Endothelial cell of umbilical vein (primary cell): ENCODE results near the gene BEND5. TPM values are rescaled to one million over a fixed set of nuclear protein-coding genes. Genes with fewer than 3 reads are reported as not detected.

Experiments
- BruUV-seq: library from RNA; stranded (reverse); fragments of 400-500 nt; replicated peaks from 2 replicates; lab custom pipeline; 2021; lab: Mats Ljungman, UMichigan
- CTCF ChIA-PET: fragments of 300-600, 350-600 bp; sonication (Branson Sonifier 250); formaldehyde crosslinking; loops from one replicate; lab custom pipeline; 2021; ENCODE audit warnings: antibody characterized with exemption, inconsistent platforms; lab: Charles Lee
- POLR2A ChIA-PET: fragments of 300-600, 350-600 bp; sonication (Branson Sonifier 250); formaldehyde crosslinking; loops from one replicate; lab custom pipeline; 2021; ENCODE audit warnings: antibody characterized with exemption, inconsistent platforms; lab: Charles Lee
- DNase-seq: peaks from one replicate; pipeline ENCODE4 v3.0.0-alpha.2; 2011; ENCODE audit warnings: low read depth, low spot score
- FAIRE-seq: peaks from 2 replicates; lab custom pipeline; 2011; peaks lifted over from hg19 to GRCh38; lab: Jason Lieb, UNC
- H2AFZ ChIP-seq: 2 replicates; pipeline ENCODE4 v1.6.0; 2012; ENCODE audit warnings: low read depth, low read length, control low read depth, inconsistent platforms
- H3K27ac ChIP-seq: 2 replicates; pipeline ENCODE4 v1.5.1; 2011; ENCODE audit warnings: low read depth, mild to moderate bottlenecking, control low read depth, low read length, moderate library complexity; ENCODE audit not compliant: insufficient read depth
- H3K27me3 ChIP-seq, 2 experiments: 2 replicates each; pipeline versions ENCODE4 v1.6.0 to v1.6.1; 2011; ENCODE audit warnings: low read length in 2 of 2, mixed read lengths in 1 of 2; ENCODE audit not compliant: control insufficient read depth in 2 of 2, insufficient read depth in 2 of 2
- H3K36me3 ChIP-seq, 2 experiments: 2 replicates in 1 of 2; 3 replicates in 1 of 2; pipeline ENCODE4 v1.5.1; 2011; ENCODE audit warnings: low read length in 2 of 2, mild to moderate bottlenecking in 1 of 2, moderate library complexity in 1 of 2; ENCODE audit not compliant: control insufficient read depth in 2 of 2, insufficient read depth in 2 of 2; ENCODE audit errors: extremely low read depth in 1 of 2
- H3K4me1 ChIP-seq: 3 replicates; pipeline ENCODE4 v1.5.1; 2011; ENCODE audit warnings: mild to moderate bottlenecking, low read length; ENCODE audit not compliant: control insufficient read depth, insufficient read depth; ENCODE audit errors: extremely low read depth
- H3K4me2 ChIP-seq: 2 replicates; pipeline ENCODE4 v1.6.1; 2011; ENCODE audit warnings: low read length, control low read depth, mixed read lengths; ENCODE audit not compliant: insufficient read depth
- H3K4me3 ChIP-seq, 3 experiments: fragments of 200-600 bp in 1 of 3; sonication (generic), shearing (Covaris generic) in 1 of 3; replicated peaks in 1 of 3; 2 replicates each; pipeline ENCODE4 v1.5.1; 2011 to 2016; ENCODE audit warnings: control low read depth in 3 of 3, low read length in 3 of 3, mild to moderate bottlenecking in 2 of 3, inconsistent platforms in 1 of 3, low read depth in 1 of 3, moderate library complexity in 1 of 3; ENCODE audit not compliant: insufficient read depth in 1 of 3
- H3K79me2 ChIP-seq: 2 replicates; pipeline ENCODE4 v1.6.0; 2012; ENCODE audit warnings: low read length, inconsistent platforms; ENCODE audit not compliant: control insufficient read depth, insufficient read depth
- H3K9ac ChIP-seq: replicated peaks from 2 replicates; pipeline ENCODE3; 2011; ENCODE audit warnings: low read length, control low read depth; ENCODE audit not compliant: insufficient read depth; ENCODE audit errors: extremely low read depth
- H3K9me1 ChIP-seq: replicated peaks from 3 replicates; pipeline ENCODE4 v1.6.0; 2011; ENCODE audit warnings: mild to moderate bottlenecking, low read length; ENCODE audit not compliant: control insufficient read depth, insufficient read depth; ENCODE audit errors: extremely low read depth
- H3K9me3 ChIP-seq: replicated peaks from 2 replicates; pipeline ENCODE4 v1.5.1; 2012; ENCODE audit warnings: low read length, inconsistent platforms; ENCODE audit not compliant: control insufficient read depth, insufficient read depth
- H4K20me1 ChIP-seq: replicated peaks from 2 replicates; pipeline ENCODE3; 2011; ENCODE audit warnings: mild to moderate bottlenecking, low read length; ENCODE audit not compliant: control insufficient read depth, insufficient read depth; ENCODE audit errors: extremely low read depth
- EZH2 ChIP-seq: IDR thresholded peaks from 2 replicates; pipeline ENCODE4 v1.6.1; 2012; ENCODE audit warnings: borderline replicate concordance, low read depth, mild to moderate bottlenecking, moderate library complexity, low read length, inconsistent platforms; ENCODE audit not compliant: severe bottlenecking
- FOS ChIP-seq: IDR thresholded peaks from 2 replicates; pipeline ENCODE4 v1.6.1; 2011; ENCODE audit warnings: mild to moderate bottlenecking, low read length, moderate library complexity, borderline replicate concordance; ENCODE audit not compliant: insufficient read depth
- GATA2 ChIP-seq: IDR thresholded peaks from 2 replicates; pipeline ENCODE4 v1.7.0; 2011; ENCODE audit warnings: low read depth, mild to moderate bottlenecking, moderate library complexity, mixed read lengths, low read length; ENCODE audit not compliant: insufficient read length, insufficient read depth
- JUN ChIP-seq: IDR thresholded peaks from 2 replicates; pipeline ENCODE4 v1.6.1; 2011; ENCODE audit warnings: borderline replicate concordance, low read depth; ENCODE audit not compliant: insufficient read length, insufficient read depth
- MYC ChIP-seq: IDR thresholded peaks from one replicate; pipeline ENCODE4 v1.6.1; 2011; ENCODE audit warnings: mild to moderate bottlenecking, low read depth, low read length
- POLR2A ChIP-seq: IDR thresholded peaks from 2 replicates; pipeline ENCODE4 v1.6.1; 2012; ENCODE audit warnings: low read depth, mild to moderate bottlenecking, control low read depth, low read length
- POLR2AphosphoS5 ChIP-seq: IDR thresholded peaks from 2 replicates; pipeline ENCODE4 v1.6.1; 2012; ENCODE audit warnings: low read depth, mild to moderate bottlenecking, control low read depth, low read length, moderate library complexity; ENCODE audit not compliant: insufficient read depth
- dilution Hi-C: fragments of 300-500 bp; cut with MboI; formaldehyde crosslinking; loops from one replicate; pipeline ENCODE4 v1.15.0; 2019; ENCODE audit warnings: low sequenced_read_pairs; ENCODE audit not compliant: extremely low pct_ligation_motif_present
- intact Hi-C: fragments of 100-400 bp; cut with micrococcal nuclease; formaldehyde crosslinking; loops from one replicate; pipeline ENCODE4 v1.10.0; 2022
- polyA plus RNA-seq, 4 experiments: library from polyadenylated mRNA; depleted of rRNA in 3 of 4; stranded (reverse) in 3 of 4; unstranded in 1 of 4; fragments of >200 nt; gene quantifications; 2 replicates each; pipeline versions ENCODE4 v1.2.1 to v1.2.3, GENCODE V29; 2011 to 2012; ENCODE audit warnings: missing spikeins in 1 of 4
- total RNA-seq: library from RNA; stranded (reverse); gene quantifications from 2 replicates; pipeline ENCODE4 v1.2.3, GENCODE V29; 2021
- TF ChIP-seq, protein P1 (sequence below): IDR thresholded peaks from 2 replicates; pipeline ENCODE4 v1.6.1; 2011; ENCODE audit not compliant: insufficient read depth, insufficient read length
- TF ChIP-seq, protein P2 (sequence below), 2 donors: IDR thresholded peaks; 1 replicate in 1 of 2; 2 replicates in 1 of 2; pipeline ENCODE4 v1.5.1; 2011; ENCODE audit warnings: low read length in 2 of 2, mild to moderate bottlenecking in 2 of 2, moderate library complexity in 2 of 2, control low read depth in 1 of 2, inconsistent platforms in 1 of 2, low read depth in 1 of 2; ENCODE audit not compliant: insufficient read depth in 1 of 2; ENCODE audit errors: extremely low read depth in 1 of 2

Gene BEND5
- total and polyA plus RNA-seq, 2 donors (not counting 3 experiments of a cell fraction or from before 2014, with no cell fraction given) = not detected

DNA sequence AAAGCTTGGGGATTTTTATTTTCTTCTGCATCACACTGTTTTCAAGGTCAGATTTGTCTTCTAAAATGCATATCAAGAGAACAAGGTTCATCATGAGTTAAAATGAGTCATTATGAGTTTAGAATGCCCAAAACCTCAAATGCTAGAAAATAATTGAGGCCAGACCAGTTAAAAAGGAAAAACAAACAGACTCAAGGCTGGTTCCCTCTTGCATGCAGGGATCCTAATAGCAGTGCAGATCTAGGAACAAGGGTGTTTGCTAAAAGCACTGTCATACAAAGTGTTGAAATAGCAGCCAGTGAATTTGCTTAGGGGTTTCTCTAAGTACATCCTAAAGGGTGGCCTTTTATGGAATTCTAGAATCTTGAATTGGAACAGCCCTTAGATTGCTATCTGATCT, 15.3 kb downstream of the BEND5 start:
- Histone ChIP-seq H3K4me3 (no peak overlapping the region), H3K27ac (no peak overlapping the region), H3K9me1 (no peaks in the 10 kb centered on the region), H3K79me2 (no peaks in the 10 kb centered on the region), H3K9ac (no peak overlapping the region), H3K9me3 (peaks cover 2% of the 10 kb centered on the region), H2AFZ (no peak overlapping the region), H3K4me1 (no peaks in the 10 kb centered on the region), H4K20me1 (no peaks in the 10 kb centered on the region), H3K36me3 (no peaks in the 10 kb centered on the region), H3K27me3 (no peaks in the 10 kb centered on the region), H3K4me2 (no peak overlapping the region)
- ChIA-PET POLR2A (no interaction called here), CTCF (no interaction called here)
- intact Hi-C loops = no loop called here
- TF ChIP-seq MYC (no peak), EZH2 (no peak), GATA2 (no peak), FOS (no peak), POLR2AphosphoS5 (no peak), JUN (no peak), POLR2A (no peak)
- TF ChIP-seq, protein P1, sequence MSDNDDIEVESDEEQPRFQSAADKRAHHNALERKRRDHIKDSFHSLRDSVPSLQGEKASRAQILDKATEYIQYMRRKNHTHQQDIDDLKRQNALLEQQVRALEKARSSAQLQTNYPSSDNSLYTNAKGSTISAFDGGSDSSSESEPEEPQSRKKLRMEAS = no peak
- TF ChIP-seq, protein P2, sequence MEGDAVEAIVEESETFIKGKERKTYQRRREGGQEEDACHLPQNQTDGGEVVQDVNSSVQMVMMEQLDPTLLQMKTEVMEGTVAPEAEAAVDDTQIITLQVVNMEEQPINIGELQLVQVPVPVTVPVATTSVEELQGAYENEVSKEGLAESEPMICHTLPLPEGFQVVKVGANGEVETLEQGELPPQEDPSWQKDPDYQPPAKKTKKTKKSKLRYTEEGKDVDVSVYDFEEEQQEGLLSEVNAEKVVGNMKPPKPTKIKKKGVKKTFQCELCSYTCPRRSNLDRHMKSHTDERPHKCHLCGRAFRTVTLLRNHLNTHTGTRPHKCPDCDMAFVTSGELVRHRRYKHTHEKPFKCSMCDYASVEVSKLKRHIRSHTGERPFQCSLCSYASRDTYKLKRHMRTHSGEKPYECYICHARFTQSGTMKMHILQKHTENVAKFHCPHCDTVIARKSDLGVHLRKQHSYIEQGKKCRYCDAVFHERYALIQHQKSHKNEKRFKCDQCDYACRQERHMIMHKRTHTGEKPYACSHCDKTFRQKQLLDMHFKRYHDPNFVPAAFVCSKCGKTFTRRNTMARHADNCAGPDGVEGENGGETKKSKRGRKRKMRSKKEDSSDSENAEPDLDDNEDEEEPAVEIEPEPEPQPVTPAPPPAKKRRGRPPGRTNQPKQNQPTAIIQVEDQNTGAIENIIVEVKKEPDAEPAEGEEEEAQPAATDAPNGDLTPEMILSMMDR (IDR thresholded peaks at IDR 0.05; ENCODE audit: extremely low read depth in 1 of 2, insufficient read depth in 1 of 2, low read depth in 1 of 2, low read length in 2 of 2) = no peak
- FAIRE-seq (no peak), DNase-seq (no peak)
- BruUV-seq = no TSS peak
- dilution Hi-C loops = no loop called here
